Testis (tissue), 2 donors: ENCODE results near the gene ARHGEF38.

Experiments
- CTCF ChIP-seq, 3 experiments: fragments of 450-650 bp in 2 of 3; fragments of 200-600 bp in 1 of 3; sonication (generic) in 1 of 3; IDR thresholded peaks; one replicate each; pipeline ENCODE4 v1.5.1; 2016 to 2019; ENCODE audit warnings: antibody characterized with exemption in 3 of 3, mild to moderate bottlenecking in 2 of 3, moderate library complexity in 1 of 3
- POLR2A ChIP-seq: fragments of 450-650 bp; IDR thresholded peaks from one replicate; pipeline ENCODE4 v1.6.1; 2017; ENCODE audit warnings: antibody characterized with exemption, mild to moderate bottlenecking, moderate library complexity

- TF ChIP-seq CTCF (IDR thresholded peaks at IDR 0.05) (no peak), POLR2A (no peak)
Observed at GRCh38 chr4:105634402-105635080, 82.1 kb downstream of the ARHGEF38 start.
